Stimulated activated naive CD4-positive, alpha-beta T cell (primary cell): ENCODE data around the gene EIF2B1.

ENCODE experiments used
- DNase-seq, 6 experiments: peaks; one replicate each; lab custom pipeline; 2025; lab: John Stamatoyannopoulos, UW

The EIF2B1 gene

GRCh38 chr12:123633379-123634141 lies at the start of gene EIF2B1, which contains the start of gene GTF2H3:
TSS of gene EIF2B1 (minus strand) at chr12:123633686. CDS start at chr12:123633557, 129 bp downstream.
TSS of gene GTF2H3 (plus strand) at chr12:123633829. CDS start at chr12:123633860, 31 bp downstream.
- peak; percentile 91 to 95 (median 93) for DNase-seq

GRCh38 chr12:123681605-123682004 lies 48.1 kb upstream of the EIF2B1 start:
- no peak for DNase-seq

GRCh38 chr12:123678981-123679380 lies 45.5 kb upstream of the EIF2B1 start:
- no peak for DNase-seq

DNA sequence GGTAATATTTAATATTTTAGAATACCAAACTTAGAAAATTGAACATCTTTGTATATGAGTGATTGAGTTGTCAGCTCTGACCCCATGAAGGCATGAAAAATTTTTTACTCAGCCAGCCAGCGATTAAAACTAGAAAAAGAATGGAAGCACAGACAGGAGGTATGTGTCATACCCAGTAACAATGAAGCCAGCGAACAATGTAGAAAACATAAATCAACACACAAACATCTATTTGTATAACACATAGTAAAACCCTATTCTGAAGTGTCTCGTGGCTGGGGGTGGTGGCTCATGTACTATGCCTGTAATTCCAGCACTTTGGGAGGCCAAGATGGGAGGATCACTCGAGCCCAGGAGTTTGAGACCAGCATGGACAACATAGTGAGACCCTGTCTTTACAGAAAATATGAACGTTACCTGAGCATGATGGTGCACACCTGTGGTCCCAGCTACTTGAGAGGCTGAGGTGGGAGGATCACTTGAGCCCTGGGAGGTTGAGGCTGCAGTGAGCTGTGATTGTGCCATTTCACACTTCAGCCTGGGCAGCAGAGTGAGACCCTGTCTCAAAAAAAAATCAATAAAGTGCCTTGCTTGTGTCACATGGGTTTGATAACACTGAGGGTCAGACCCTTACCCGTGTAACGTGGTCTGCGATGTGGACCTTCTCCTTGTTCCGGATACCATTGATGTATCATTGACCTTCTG lies 43.3 kb upstream of the EIF2B1 start:
- DNase-seq = no peak

- no peak for DNase-seq
Measured at GRCh38 chr12:123675436-123675835, 42.0 kb upstream of the EIF2B1 start.

GRCh38 chr12:123671876-123672275 lies 38.4 kb upstream of the EIF2B1 start:
- no peak for DNase-seq

GRCh38 chr12:123670882-123671728 lies 37.6 kb upstream of the EIF2B1 start, which contains the start of gene TCTN2:
TSS of gene TCTN2 (plus strand) at chr12:123671113. CDS start at chr12:123671241, 128 bp downstream.
- peak; percentile 81 to 94 (median 90) for DNase-seq

DNA sequence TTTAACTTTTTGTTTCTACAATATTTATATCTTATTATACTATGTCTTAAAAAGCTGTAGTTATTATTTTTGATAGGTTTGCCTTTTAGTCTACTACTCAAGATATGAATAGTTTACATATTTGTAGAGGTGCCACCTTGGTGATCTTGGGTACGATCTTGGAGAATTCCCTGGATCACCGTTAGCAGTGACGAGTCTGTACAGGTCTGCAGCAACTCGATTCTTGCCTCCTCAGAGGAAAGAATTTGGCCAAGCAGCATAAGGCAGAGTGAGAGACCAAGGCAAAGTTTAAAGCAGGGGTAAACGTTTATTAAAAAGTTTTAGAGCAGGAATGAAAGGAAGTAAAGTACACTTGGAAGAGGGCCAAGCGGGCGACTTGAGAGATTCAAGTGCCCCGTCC lies 34.3 kb upstream of the EIF2B1 start:
- DNase-seq = no peak

- DNase-seq = no peak
Measured at GRCh38 chr12:123659996-123660727, 26.7 kb upstream of the EIF2B1 start.

DNA sequence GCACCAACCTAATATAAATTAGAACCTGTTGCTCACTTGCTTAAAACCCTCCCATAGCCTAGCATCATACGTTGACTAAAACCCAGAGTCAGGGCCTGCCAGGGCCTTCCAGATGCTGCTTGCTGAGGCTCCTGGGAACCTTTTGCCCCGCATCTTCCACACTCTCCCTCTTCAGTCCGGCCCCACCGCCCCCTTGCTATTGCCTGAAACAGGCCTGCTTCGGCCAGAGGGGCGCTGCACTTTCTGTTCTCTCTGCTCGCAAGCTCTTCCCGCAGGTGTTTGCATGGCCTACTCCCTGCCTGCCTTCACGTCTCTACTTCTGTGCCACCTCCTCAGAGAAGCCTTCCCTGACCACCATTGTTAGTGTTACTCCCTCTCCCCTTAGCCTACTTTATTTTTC lies 23.7 kb upstream of the EIF2B1 start:
- DNase-seq = no peak

DNA sequence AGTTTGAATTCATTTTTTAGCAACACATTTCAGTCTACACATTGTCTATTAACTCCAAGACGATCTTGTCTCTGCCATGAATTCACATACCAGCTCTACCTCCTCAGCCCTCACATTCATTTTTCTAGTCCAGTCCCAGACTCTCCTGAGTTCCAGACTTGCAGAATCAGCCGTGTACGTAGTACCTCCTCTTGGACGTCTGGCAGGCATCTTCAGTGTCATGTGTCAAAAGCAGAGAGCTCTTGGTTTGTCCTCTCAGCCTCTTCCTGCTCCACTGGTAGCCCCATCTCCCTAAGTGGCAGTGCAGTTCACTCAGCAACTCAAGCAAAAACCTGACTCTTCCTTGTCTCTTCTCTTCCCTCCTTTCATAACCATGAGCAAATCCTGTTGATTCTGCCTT lies 22.9 kb upstream of the EIF2B1 start:
- DNase-seq = no peak

DNA sequence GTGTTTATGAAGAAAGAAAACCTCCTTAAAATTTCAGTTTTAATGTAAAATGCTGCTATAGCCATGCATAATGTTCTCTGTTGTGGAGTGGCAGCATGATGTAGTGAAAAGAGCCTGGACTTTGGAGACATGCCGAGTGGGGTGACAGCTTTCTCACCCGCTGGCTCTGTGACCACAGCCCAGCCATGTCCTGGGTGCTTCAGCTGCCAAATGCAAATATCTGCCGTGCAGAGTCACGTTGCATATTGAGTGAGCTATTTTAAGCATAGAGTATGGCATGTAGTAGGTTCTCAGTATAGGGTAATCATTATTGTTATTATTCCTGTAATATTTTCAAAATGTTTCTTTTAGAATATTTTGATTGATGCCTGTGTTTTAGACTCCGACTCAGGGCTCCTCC lies 21.9 kb upstream of the EIF2B1 start:
- DNase-seq = no peak

GRCh38 chr12:123654129-123654701 lies 20.7 kb upstream of the EIF2B1 start:
- DNase-seq = no peak

- no peak for DNase-seq
Measured at GRCh38 chr12:123648401-123648800, 14.9 kb upstream of the EIF2B1 start.

DNA sequence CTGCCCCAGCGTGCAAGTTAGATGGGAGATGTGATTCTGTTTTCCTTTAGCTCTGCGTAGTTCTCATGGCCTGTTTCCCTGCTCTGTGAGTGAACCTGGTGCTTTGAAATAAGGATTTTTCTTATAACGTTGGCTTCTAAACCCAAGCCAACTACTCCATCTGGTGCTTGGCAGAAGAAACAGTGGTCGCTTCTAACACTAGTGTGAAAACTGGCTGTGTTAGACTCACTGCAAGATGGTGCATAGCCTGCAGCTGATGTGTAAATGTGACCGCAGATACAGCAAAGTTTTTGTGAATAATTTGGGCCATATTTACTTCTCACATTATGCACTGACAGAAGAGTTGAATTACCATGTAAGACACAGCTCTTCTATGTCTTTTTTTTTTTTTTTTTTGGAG lies 12.4 kb upstream of the EIF2B1 start:
- DNase-seq = no peak

DNA sequence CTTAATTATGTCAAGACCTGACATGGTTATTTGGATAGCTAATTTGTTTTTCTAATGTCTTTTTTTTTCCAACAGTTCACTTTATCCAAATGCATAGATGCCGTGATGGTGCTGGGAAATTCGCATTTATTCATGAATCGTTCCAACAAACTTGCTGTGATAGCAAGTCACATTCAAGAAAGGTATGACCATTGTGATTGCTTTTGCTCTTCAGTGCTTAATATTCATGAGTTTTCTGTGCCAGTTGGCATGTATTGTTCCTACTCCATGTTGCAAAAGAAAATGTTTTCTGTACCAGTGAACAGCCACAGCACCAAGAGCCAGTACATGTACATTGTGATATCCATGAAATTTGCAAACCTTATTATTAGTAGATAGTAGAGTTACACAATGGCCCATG lies 11.9 kb upstream of the EIF2B1 start:
- no peak for DNase-seq

- DNase-seq = no peak
Measured at GRCh38 chr12:123643911-123644310, 10.4 kb upstream of the EIF2B1 start.

DNA sequence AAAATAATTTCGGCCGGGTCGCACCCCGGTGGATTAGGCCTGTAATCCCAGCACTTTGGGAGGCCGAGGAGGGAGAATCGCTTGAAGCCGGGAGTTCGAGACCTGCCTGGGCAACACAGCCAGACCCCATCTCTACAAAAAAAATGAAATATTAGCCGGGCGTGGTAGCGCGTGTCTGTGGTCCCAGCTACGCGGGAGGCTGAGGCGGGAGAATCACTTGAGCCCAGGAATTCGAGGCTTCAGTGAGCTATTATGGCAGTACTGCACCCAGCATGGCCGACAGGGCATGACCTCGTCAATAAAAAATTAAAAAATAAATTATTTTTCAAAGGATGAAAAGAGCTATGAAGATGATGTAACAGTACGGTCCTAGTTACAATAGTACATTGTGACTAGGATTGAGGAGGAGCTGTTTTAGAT lies 666 bp upstream of the EIF2B1 start:
- DNase-seq = no peak

DNA sequence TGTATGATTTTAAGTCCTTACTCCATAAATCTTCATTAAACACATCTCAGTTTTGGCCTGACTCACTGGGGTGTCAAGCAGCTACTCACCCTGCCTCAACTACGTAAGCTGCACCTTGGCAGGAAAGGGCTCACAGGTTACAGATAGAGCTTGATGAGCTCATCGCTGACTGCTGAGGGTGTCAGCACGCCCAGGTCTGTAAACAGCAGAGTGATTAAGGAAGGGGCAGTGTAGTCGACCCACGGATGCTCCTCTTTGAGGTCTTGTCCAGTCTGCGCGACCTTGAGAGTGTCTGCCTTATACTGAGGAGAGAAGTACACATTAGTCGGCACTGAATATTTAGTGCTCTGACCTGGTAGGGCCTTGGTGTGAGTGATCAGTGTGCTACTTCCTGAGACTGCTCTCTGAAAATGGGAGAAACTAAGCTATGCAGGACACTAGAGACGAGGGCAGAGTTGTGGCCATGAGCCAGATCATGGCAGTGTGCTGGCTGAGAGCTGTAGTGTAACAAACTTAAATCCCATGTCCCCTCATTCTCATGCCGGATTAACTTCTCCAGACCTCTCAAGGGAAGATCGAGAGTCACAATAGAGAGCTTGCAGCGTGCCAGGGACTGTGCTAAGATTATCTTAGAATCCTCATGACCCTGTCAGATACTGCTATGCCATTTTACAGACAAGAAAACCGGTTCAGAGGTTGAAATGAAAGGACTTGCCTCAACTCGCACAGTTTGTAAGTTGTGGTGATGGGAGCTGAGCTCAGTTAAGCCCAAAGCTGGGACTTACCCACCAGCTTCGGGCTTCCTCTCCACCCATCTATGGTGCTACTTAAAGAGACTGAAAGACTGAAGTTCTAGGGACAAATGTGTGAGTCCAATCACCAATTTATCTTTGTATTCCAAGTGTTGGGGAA lies 11.6 kb downstream of the EIF2B1 start:
- no peak for DNase-seq

- DNase-seq = no peak
Measured at GRCh38 chr12:123621101-123621500, 12.4 kb downstream of the EIF2B1 start.
